ENCODE measurements around the gene TIMM29. TPM values are rescaled to one million over a fixed set of nuclear protein-coding genes. Genes with fewer than 3 reads are reported as not detected.
"Not testable (repeated sequence)": the region's sequence is repeated elsewhere in the genome, so short reads cannot be mapped to it uniquely, and the experiment has no call there.

TIMM29 gene
- total RNA-seq, 3 donors from 2014 or later (not counting 1 experiment from before 2014, with no cell fraction given), result 20.7 to 30.9 (median 24.1) TPM

DNA sequence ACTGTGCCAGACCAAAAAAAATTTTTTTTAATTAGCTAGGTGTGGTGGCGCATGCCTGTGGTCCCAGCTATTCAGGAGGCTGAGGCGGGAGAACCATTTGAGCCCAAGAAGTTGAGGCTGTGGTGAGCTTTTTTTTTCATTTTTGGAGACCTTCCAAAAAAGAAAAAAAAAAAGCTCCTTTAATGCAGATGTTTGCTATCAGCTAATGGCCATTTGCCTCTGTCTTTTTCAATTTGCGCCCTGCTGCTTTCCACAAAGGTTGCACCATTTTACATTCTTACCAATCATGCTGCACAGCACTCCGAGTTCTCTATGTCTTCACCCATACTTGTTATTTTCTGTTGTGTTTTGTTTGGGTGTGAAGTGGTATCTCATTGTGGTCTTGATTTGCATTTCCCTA lies 16.7 kb downstream of the TIMM29 start:
- DNase-seq (no peak), ATAC-seq (no peak)
- WGBS (ENCODE audit: insufficient coverage), result 100% methylated on average over 3 of the region's 4 CpGs
- Mint-ChIP-seq H3K27ac (no peak overlapping the region), H3K36me3 (no peaks in the 10 kb centered on the region), H3K4me3 (no peak overlapping the region), H3K9me3 (no peaks in the 10 kb centered on the region), H3K27me3 (ENCODE audit: low read depth in 2 of 2) (no peaks in the 10 kb centered on the region), H3K4me1 (no peaks in the 10 kb centered on the region)
- TF ChIP-seq, protein P1, sequence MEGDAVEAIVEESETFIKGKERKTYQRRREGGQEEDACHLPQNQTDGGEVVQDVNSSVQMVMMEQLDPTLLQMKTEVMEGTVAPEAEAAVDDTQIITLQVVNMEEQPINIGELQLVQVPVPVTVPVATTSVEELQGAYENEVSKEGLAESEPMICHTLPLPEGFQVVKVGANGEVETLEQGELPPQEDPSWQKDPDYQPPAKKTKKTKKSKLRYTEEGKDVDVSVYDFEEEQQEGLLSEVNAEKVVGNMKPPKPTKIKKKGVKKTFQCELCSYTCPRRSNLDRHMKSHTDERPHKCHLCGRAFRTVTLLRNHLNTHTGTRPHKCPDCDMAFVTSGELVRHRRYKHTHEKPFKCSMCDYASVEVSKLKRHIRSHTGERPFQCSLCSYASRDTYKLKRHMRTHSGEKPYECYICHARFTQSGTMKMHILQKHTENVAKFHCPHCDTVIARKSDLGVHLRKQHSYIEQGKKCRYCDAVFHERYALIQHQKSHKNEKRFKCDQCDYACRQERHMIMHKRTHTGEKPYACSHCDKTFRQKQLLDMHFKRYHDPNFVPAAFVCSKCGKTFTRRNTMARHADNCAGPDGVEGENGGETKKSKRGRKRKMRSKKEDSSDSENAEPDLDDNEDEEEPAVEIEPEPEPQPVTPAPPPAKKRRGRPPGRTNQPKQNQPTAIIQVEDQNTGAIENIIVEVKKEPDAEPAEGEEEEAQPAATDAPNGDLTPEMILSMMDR (IDR thresholded peaks at IDR 0.05), result no peak
- no peak overlapping the region for H3K4me3 ChIP-seq (ENCODE audit: low read length)
- no peaks in the 10 kb centered on the region for H3K27me3 ChIP-seq (ENCODE audit: control insufficient read depth, insufficient read depth, low read length)
- H3K36me3 ChIP-seq (ENCODE audit: control insufficient read depth, insufficient read depth, low read length), result no peaks in the 10 kb centered on the region
- no peaks in the 10 kb centered on the region for H3K9me3 ChIP-seq (ENCODE audit: control insufficient read depth, insufficient read depth, low read length)
- no peak overlapping the region for H3K27ac ChIP-seq (ENCODE audit: low read length)
- no peaks in the 10 kb centered on the region for H3K4me1 ChIP-seq (ENCODE audit: control insufficient read depth, insufficient read depth, low read length)
- intact Hi-C loops (cut with micrococcal nuclease), result no loop called here

DNA sequence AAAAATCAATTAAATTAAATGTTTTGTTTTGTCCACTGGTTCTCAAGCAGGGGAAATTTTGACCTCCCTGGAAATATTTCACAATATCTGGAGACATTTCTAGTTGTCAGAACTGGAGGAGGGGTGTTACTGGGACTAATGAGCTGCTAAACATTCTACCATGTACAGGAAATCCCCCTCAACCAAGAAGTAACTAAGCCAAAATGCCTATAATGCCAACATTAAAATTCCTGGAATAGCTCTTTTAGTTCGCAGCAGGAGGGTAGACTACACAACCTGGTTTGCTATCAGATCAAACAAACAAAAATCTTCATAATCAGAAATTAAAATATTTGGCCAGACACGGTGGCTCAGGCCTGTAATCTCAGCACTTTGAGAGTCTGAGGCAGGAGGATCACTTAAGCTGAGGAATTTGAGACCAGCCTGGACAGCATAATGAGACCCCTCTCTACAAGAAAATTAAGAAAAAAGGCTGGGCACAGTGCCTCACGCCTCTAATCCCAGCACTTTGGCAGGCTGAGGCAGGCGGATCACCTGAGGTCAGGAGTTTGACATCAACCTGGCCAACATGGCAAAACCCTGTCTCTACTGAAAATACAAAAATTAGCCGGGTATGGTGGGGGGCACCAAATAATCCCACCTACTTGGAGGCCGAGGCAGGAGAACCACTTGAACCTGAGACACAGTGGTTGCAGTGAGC lies 18.5 kb downstream of the TIMM29 start:
- H3K4me1 Mint-ChIP-seq, result no peaks in the 10 kb centered on the region
- DNase-seq (no peak), ATAC-seq (no peak)
- 90% methylated on average over 6 of the region's 6 CpGs for WGBS (ENCODE audit: insufficient coverage)
- no peak overlapping the region for H3K27ac ChIP-seq (ENCODE audit: low read length)
- no peak overlapping the region for H3K4me3 ChIP-seq (ENCODE audit: low read length)
- H3K36me3 ChIP-seq (ENCODE audit: control insufficient read depth, insufficient read depth, low read length), result no peaks in the 10 kb centered on the region
- H3K9me3 ChIP-seq (ENCODE audit: control insufficient read depth, insufficient read depth, low read length), result no peaks in the 10 kb centered on the region
- H3K27me3 ChIP-seq (ENCODE audit: control insufficient read depth, insufficient read depth, low read length), result no peaks in the 10 kb centered on the region
- no peaks in the 10 kb centered on the region for H3K4me1 ChIP-seq (ENCODE audit: control insufficient read depth, insufficient read depth, low read length)
- no peaks in the 10 kb centered on the region for H3K9me3 Mint-ChIP-seq
- H3K27me3 Mint-ChIP-seq (ENCODE audit: low read depth in 2 of 2), result no peaks in the 10 kb centered on the region
- H3K36me3 Mint-ChIP-seq, result no peaks in the 10 kb centered on the region
- intact Hi-C loops (cut with micrococcal nuclease), result no loop called here
- H3K4me3 Mint-ChIP-seq, result no peak overlapping the region
- TF ChIP-seq, protein P1 (IDR thresholded peaks at IDR 0.05), result no peak
- no peak overlapping the region for H3K27ac Mint-ChIP-seq

DNA sequence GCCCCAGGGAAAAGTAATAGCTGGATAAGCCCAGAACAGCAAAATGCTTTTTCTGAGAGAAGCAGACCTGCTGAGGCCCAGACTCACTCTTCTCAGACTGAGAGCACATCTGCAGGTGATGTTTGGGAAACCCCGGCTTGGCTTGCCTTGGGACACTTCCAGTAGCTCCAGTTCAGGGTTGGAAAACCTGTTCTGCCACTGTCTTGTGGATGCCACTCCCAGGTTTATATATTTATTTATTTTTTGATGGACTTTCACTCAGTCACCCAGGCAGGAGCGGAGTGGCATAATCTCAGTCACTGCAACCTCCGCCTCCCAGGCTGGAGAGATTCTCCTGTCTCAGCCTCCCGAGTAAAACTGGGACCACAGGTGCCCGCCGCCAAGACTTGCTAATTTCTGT lies 24.2 kb downstream of the TIMM29 start:
- intact Hi-C loops (cut with micrococcal nuclease), result no loop called here
- no peaks in the 10 kb centered on the region for H3K27me3 Mint-ChIP-seq (ENCODE audit: low read depth in 2 of 2)
- DNase-seq, result no peak
- no peak overlapping the region for H3K27ac Mint-ChIP-seq
- no peak overlapping the region for H3K4me3 Mint-ChIP-seq
- no peak overlapping the region for H3K27ac ChIP-seq (ENCODE audit: low read length)
- no peaks in the 10 kb centered on the region for H3K9me3 Mint-ChIP-seq
- no peaks in the 10 kb centered on the region for H3K9me3 ChIP-seq (ENCODE audit: control insufficient read depth, insufficient read depth, low read length)
- no peaks in the 10 kb centered on the region for H3K4me1 ChIP-seq (ENCODE audit: control insufficient read depth, insufficient read depth, low read length)
- no peaks in the 10 kb centered on the region for H3K36me3 ChIP-seq (ENCODE audit: control insufficient read depth, insufficient read depth, low read length)
- H3K36me3 Mint-ChIP-seq, result no peaks in the 10 kb centered on the region
- 91% methylated on average over 6 of the region's 6 CpGs for WGBS (ENCODE audit: insufficient coverage)
- no peaks in the 10 kb centered on the region for H3K27me3 ChIP-seq (ENCODE audit: control insufficient read depth, insufficient read depth, low read length)
- H3K4me1 Mint-ChIP-seq, result no peaks in the 10 kb centered on the region
- TF ChIP-seq, protein P1 (IDR thresholded peaks at IDR 0.05), result no peak
- no peak overlapping the region for H3K4me3 ChIP-seq (ENCODE audit: low read length)
- ATAC-seq, result no peak

DNA sequence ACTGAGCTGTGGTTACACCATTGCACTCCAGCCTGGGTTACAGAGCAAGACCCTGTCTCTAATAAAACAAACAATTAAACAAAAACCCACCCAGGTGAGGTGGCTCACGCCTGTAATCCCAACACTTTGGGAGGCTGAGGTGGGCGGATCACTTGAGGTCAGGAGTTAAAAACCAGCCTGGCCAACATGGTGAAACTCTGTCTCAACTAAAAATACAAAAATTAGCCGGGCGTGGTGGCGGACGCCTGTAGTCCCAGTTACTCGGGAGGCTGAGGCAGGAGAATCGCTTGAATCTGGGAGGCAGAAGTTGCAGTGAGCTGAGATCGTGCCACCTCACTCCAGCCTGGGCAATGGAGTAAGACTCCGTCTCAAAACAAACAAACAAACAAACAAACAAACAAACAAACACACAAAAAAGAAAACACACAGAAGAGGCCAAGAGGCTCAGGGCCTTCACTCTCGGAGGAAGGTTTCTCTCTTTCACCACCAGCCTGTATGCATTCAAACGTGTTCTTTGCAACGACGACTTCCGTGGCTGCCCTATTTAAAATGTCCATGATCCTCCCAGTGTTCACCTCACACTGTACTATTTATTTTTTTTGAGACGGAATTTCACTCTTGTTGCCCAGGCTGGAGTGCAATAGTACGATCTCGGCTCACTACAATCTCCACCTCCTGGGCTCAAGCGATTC lies 30.8 kb downstream of the TIMM29 start:
- H3K36me3 Mint-ChIP-seq; H3K4me3 ChIP-seq (ENCODE audit: low read length); H3K9me3 ChIP-seq (ENCODE audit: control insufficient read depth, insufficient read depth, low read length); ATAC-seq; H3K27me3 Mint-ChIP-seq (ENCODE audit: low read depth in 2 of 2); H3K36me3 ChIP-seq (ENCODE audit: control insufficient read depth, insufficient read depth, low read length); H3K9me3 Mint-ChIP-seq; H3K27me3 ChIP-seq (ENCODE audit: control insufficient read depth, insufficient read depth, low read length); intact Hi-C loops (cut with micrococcal nuclease); DNase-seq; H3K27ac ChIP-seq (ENCODE audit: low read length): not testable (repeated sequence)
- 96% methylated on average over 19 of the region's 19 CpGs for WGBS (ENCODE audit: insufficient coverage)
- Mint-ChIP-seq H3K27ac (peak overlapping the region; percentile 90 to 95), H3K4me1 (peaks cover 33 to 36% of the 10 kb centered on the region in 2 donors), H3K4me3 (peak overlapping the region; percentile 93)
- H3K4me1 ChIP-seq (ENCODE audit: control insufficient read depth, insufficient read depth, low read length), result peaks cover 40% of the 10 kb centered on the region

Measured in natural killer cell (primary cell).